Endometrial microvascular endothelial cells (primary cell): ENCODE measurements around the gene KLHDC7B. TPM values are rescaled to one million over a fixed set of nuclear protein-coding genes. Genes with fewer than 3 reads are reported as not detected.

Experiments used
- in situ Hi-C: cut with HindIII; loops from 2 replicates; pipeline ENCODE4 v1.10.0; 2017; ENCODE audit warnings: low sequenced_read_pairs, low pct_unique_long_range_greater_than_20kb; ENCODE audit errors: inconsistent ontology term
- total RNA-seq: library from RNA; depleted of rRNA; stranded (reverse); fragments of >200 nt; gene quantifications from one replicate; pipeline ENCODE4 v1.2.3, GENCODE V29; 2015; ENCODE audit errors: inconsistent ontology term

Gene KLHDC7B
- total RNA-seq, 1 donor from 2014 or later = not detected

GRCh38 chr22:50544078-50544745, 1.5 kb upstream of the KLHDC7B start:
- in situ Hi-C loops = no loop called here

- in situ Hi-C loops = no loop called here
Observed at GRCh38 chr22:50544746-50545253, 899 bp upstream of the KLHDC7B start.

GRCh38 chr22:50546326-50547262, 895 bp downstream of the KLHDC7B start:
- in situ Hi-C loops = no loop called here

- in situ Hi-C loops = no loop called here
Observed at GRCh38 chr22:50547263-50547985, 1.7 kb downstream of the KLHDC7B start.

- in situ Hi-C loops = no loop called here
Observed at GRCh38 chr22:50548040-50548920, 2.6 kb downstream of the KLHDC7B start.

- in situ Hi-C loops = no loop called here
Observed at GRCh38 chr22:50548921-50549790, 3.5 kb downstream of the KLHDC7B start.

GRCh38 chr22:50550395-50550794, 4.7 kb downstream of the KLHDC7B start:
- in situ Hi-C loops = no loop called here

GRCh38 chr22:50551160-50551752, 5.6 kb downstream of the KLHDC7B start:
- in situ Hi-C loops = no loop called here

- in situ Hi-C loops = no loop called here
Observed at GRCh38 chr22:50553310-50553709, 7.6 kb downstream of the KLHDC7B start.

- in situ Hi-C loops = no loop called here
Observed at GRCh38 chr22:50556703-50557102, 11.0 kb downstream of the KLHDC7B start.

- in situ Hi-C loops = no loop called here
Observed at GRCh38 chr22:50560034-50560433, 14.3 kb downstream of the KLHDC7B start.

GRCh38 chr22:50561401-50562358, 16.0 kb downstream of the KLHDC7B start:
- in situ Hi-C loops = no loop called here

- in situ Hi-C loops = no loop called here
Observed at GRCh38 chr22:50562523-50563412, 17.1 kb downstream of the KLHDC7B start, which contains the start of gene SYCE3. SYCE3 (minus strand) TSS chr22:50562919; CDS start chr22:50556405, 6,514 bp downstream.

GRCh38 chr22:50563413-50564160, 17.9 kb downstream of the KLHDC7B start:
- in situ Hi-C loops = no loop called here
